ENCODE results near the gene PLXNA2.

DNA sequence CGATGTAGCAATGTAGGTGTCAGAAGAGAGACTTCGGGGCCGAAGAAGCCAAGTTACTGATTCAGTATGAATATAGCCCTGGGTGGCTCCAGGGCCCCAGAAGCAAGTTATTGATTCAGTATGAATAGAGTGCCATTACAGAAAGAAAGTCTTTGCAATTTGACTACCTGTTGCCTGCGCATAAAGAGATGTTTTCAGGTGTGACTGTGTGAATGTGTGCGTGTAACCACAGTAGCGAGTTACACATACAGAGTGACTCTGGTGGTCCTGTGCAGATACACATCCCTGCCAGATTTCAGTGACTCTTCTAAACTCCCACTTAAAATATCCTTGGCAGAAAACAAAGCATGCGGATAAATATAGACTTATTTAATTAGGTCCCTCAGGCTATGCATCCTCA lies 190.5 kb downstream of the PLXNA2 start:
- no peak for TF ChIP-seq EZH2 (IDR thresholded peaks at IDR 0.05; ENCODE audit: borderline replicate concordance, low read depth, low read length, severe bottlenecking)
- TF ChIP-seq, protein P1, sequence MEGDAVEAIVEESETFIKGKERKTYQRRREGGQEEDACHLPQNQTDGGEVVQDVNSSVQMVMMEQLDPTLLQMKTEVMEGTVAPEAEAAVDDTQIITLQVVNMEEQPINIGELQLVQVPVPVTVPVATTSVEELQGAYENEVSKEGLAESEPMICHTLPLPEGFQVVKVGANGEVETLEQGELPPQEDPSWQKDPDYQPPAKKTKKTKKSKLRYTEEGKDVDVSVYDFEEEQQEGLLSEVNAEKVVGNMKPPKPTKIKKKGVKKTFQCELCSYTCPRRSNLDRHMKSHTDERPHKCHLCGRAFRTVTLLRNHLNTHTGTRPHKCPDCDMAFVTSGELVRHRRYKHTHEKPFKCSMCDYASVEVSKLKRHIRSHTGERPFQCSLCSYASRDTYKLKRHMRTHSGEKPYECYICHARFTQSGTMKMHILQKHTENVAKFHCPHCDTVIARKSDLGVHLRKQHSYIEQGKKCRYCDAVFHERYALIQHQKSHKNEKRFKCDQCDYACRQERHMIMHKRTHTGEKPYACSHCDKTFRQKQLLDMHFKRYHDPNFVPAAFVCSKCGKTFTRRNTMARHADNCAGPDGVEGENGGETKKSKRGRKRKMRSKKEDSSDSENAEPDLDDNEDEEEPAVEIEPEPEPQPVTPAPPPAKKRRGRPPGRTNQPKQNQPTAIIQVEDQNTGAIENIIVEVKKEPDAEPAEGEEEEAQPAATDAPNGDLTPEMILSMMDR (IDR thresholded peaks at IDR 0.05; ENCODE audit: borderline replicate concordance, extremely low read depth, low read length, poor library complexity, severe bottlenecking): no peak
